SK-N-SH (cell line): ENCODE measurements around the gene CCDC24. TPM values are rescaled to one million over a fixed set of nuclear protein-coding genes. Genes with fewer than 3 reads are reported as not detected.
A peak's percentile ranks its signal among the peaks of the same experiment; 100 is the strongest.

Source experiments
- CTCF ChIA-PET: fragments of 300-600, 350-600 bp; formaldehyde crosslinking; extraction: SDS; loops from one replicate; lab custom pipeline; 2021; lab: Yijun Ruan, JAX
- POLR2A ChIA-PET: fragments of 350-600 bp; sonication (Branson Sonifier 250); formaldehyde crosslinking; extraction: SDS; loops from one replicate; lab custom pipeline; 2020; ENCODE audit warnings: antibody characterized with exemption, inconsistent platforms; lab: Yijun Ruan, JAX
- DNase-seq: peaks from one replicate; pipeline ENCODE4 v3.0.0; 2012
- H2AFZ ChIP-seq: fragments of 200-600 bp; sonication (generic); 2 replicates; pipeline ENCODE4 v1.8.1; 2016; ENCODE audit warnings: antibody characterized with exemption, mild to moderate bottlenecking, low read depth
- H3F3A ChIP-seq: fragments of 200-600 bp; sonication (generic); replicated peaks from 2 replicates; pipeline ENCODE3; 2016; ENCODE audit warnings: antibody characterized with exemption, mild to moderate bottlenecking; ENCODE audit not compliant: insufficient read depth
- H3K27ac ChIP-seq, 2 experiments: fragments of 200-500 bp in 1 of 2; fragments of 200-600 bp in 1 of 2; sonication (Bioruptor generic) in 1 of 2; sonication (generic), shearing (Covaris generic) in 1 of 2; 2 replicates each; pipeline versions ENCODE4 v1.5.1 to v1.6.1; 2014 to 2016; ENCODE audit warnings: low read depth in 2 of 2, inconsistent platforms in 1 of 2, low read length in 1 of 2, mild to moderate bottlenecking in 1 of 2, mixed read lengths in 1 of 2
- H3K27me3 ChIP-seq: fragments of 200-600 bp; sonication (generic), shearing (Covaris generic); 2 replicates; pipeline ENCODE4 v1.6.1; 2016; ENCODE audit warnings: mixed run types; ENCODE audit not compliant: insufficient read depth
- H3K36me3 ChIP-seq, 2 experiments: fragments of 200-500 bp in 1 of 2; fragments of 200-600 bp in 1 of 2; sonication (Bioruptor generic) in 1 of 2; sonication (generic) in 1 of 2; replicated peaks in 1 of 2; 2 replicates each; pipeline versions ENCODE3 to v1.5.1; 2014 to 2016; ENCODE audit warnings: low read length in 1 of 2, mild to moderate bottlenecking in 1 of 2; ENCODE audit not compliant: insufficient read depth in 2 of 2, control insufficient read depth in 1 of 2
- H3K4me1 ChIP-seq, 2 experiments: fragments of 200-500 bp in 1 of 2; fragments of 200-600 bp in 1 of 2; sonication (Bioruptor generic) in 1 of 2; sonication (generic), shearing (Covaris generic) in 1 of 2; 2 replicates each; pipeline versions ENCODE4 v1.5.1 to v1.6.1; 2014 to 2016; ENCODE audit warnings: low read depth in 1 of 2, low read length in 1 of 2, mixed run types in 1 of 2; ENCODE audit not compliant: insufficient read depth in 2 of 2, control insufficient read depth in 1 of 2
- H3K4me2 ChIP-seq: fragments of 200-600 bp; sonication (generic), shearing (Covaris generic); 2 replicates; pipeline ENCODE4 v1.6.1; 2017; ENCODE audit warnings: mixed run types
- H3K4me3 ChIP-seq, 2 experiments: fragments of 200-500 bp in 1 of 2; fragments of 200-600 bp in 1 of 2; sonication (Bioruptor generic) in 1 of 2; sonication (generic), shearing (Covaris generic) in 1 of 2; 2 replicates each; pipeline versions ENCODE4 v1.5.1 to v1.8.1; 2014 to 2016; ENCODE audit warnings: low read depth in 2 of 2, inconsistent platforms in 1 of 2, low read length in 1 of 2, mild to moderate bottlenecking in 1 of 2, mixed read lengths in 1 of 2, moderate library complexity in 1 of 2
- H3K79me2 ChIP-seq: fragments of 200-600 bp; sonication (generic); 2 replicates; pipeline ENCODE4 v1.8.1; 2017; ENCODE audit warnings: mild to moderate bottlenecking; ENCODE audit not compliant: insufficient read depth
- H3K9ac ChIP-seq: fragments of 200-600 bp; sonication (generic); 2 replicates; pipeline ENCODE4 v1.6.1; 2017; ENCODE audit warnings: mixed run types
- H3K9me2 ChIP-seq: fragments of 200-600 bp; sonication (generic); 2 replicates; pipeline ENCODE4 v1.6.1; 2017; ENCODE audit warnings: mixed run types
- H3K9me3 ChIP-seq: fragments of 200-600 bp; sonication (generic); 2 replicates; pipeline ENCODE4 v1.6.1; 2017; ENCODE audit warnings: mixed run types, mild to moderate bottlenecking, moderate library complexity
- H4K20me1 ChIP-seq: fragments of 200-600 bp; sonication (generic); 2 replicates; pipeline ENCODE4 v1.6.1; 2017; ENCODE audit warnings: mild to moderate bottlenecking, mixed run types; ENCODE audit not compliant: insufficient read depth
- CHD2 ChIP-seq: fragments of 150-350 bp; IDR thresholded peaks from 2 replicates; pipeline ENCODE4 v1.6.1; 2018; ENCODE audit warnings: low read length; ENCODE audit not compliant: partially characterized antibody
- ELF1 ChIP-seq: IDR thresholded peaks from 2 replicates; pipeline ENCODE4 v1.4.0; 2012
- EP300 ChIP-seq, 2 experiments: IDR thresholded peaks; 2 replicates each; pipeline versions ENCODE4 v1.4.0 to v1.6.1; 2012; ENCODE audit warnings: borderline replicate concordance in 1 of 2, low read depth in 1 of 2, low read length in 1 of 2
- EZH2phosphoT487 ChIP-seq: fragments of 200-600 bp; sonication (generic); IDR thresholded peaks from 2 replicates; pipeline ENCODE4 v1.6.1; 2017; ENCODE audit warnings: low read depth, mixed run types, mild to moderate bottlenecking, antibody characterized with exemption, moderate library complexity, borderline replicate concordance
- GABPA ChIP-seq: IDR thresholded peaks from 2 replicates; pipeline ENCODE4 v1.4.0; 2012; ENCODE audit warnings: low read depth, mild to moderate bottlenecking
- JUND ChIP-seq: IDR thresholded peaks from 2 replicates; pipeline ENCODE4 v1.4.0; 2012
- MEF2A ChIP-seq: IDR thresholded peaks from 2 replicates; pipeline ENCODE4 v1.4.0; 2012; ENCODE audit warnings: low read depth, borderline replicate concordance
- POLR2AphosphoS5 ChIP-seq: IDR thresholded peaks from 2 replicates; pipeline ENCODE4 v1.6.1; 2012; ENCODE audit warnings: low read depth, low read length
- RAD21 ChIP-seq: IDR thresholded peaks from 2 replicates; pipeline ENCODE4 v1.6.1; 2012; ENCODE audit warnings: mild to moderate bottlenecking, low read length
- SIN3A ChIP-seq: IDR thresholded peaks from 2 replicates; pipeline ENCODE4 v1.6.1; 2012; ENCODE audit warnings: low read depth, mild to moderate bottlenecking, low read length, moderate library complexity, borderline replicate concordance
- SMC3 ChIP-seq: IDR thresholded peaks from 2 replicates; pipeline ENCODE4 v1.6.1; 2012; ENCODE audit warnings: low read depth, low read length, improper control_type of control experiment
- TAF1 ChIP-seq: IDR thresholded peaks from 2 replicates; pipeline ENCODE4 v1.6.1; 2012; ENCODE audit warnings: low read depth, mild to moderate bottlenecking, low read length, moderate library complexity, borderline replicate concordance
- YY1 ChIP-seq: IDR thresholded peaks from 2 replicates; pipeline ENCODE4 v1.4.0; 2012; ENCODE audit warnings: low read depth, mild to moderate bottlenecking
- WGBS: methylation state at CpG from one replicate; pipeline ENCODE4 v1.1.6; 2017; ENCODE audit warnings: low lambda C conversion rate; 5-methylcytosine and 5-hydroxymethylcytosine counted together
- polyA plus RNA-seq, 3 experiments: library from polyadenylated mRNA; depleted of rRNA; stranded (reverse); fragments of >200 nt; gene quantifications; 2 replicates each; pipeline ENCODE4 v1.2.3, GENCODE V29; 2012
- TF ChIP-seq, protein P1 (sequence below): IDR thresholded peaks from 2 replicates; pipeline ENCODE4 v1.4.0; 2012; ENCODE audit warnings: low read depth

CCDC24 gene
- polyA plus RNA-seq, 1 of the 3 experiments (the other 2 are of a cell fraction) = 7.5 TPM

DNA sequence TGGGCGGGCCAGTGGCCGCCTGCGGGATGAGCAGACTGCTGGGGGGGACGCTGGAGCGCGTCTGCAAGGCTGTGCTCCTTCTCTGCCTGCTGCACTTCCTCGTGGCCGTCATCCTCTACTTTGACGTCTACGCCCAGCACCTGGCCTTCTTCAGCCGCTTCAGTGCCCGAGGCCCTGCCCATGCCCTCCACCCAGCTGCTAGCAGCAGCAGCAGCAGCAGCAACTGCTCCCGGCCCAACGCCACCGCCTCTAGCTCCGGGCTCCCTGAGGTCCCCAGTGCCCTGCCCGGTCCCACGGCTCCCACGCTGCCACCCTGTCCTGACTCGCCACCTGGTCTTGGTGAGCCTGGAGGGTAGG, 10.3 kb upstream of the CCDC24 start:
- Histone ChIP-seq H3K9ac (no peak overlapping the region), H3K36me3 (peaks cover 16 to 34% of the 10 kb centered on the region in 2 experiments), H3K9me2 (no peaks in the 10 kb centered on the region), H3K4me3 (no peak overlapping the region), H3K4me1 (peaks cover 0 to 34% of the 10 kb centered on the region in 2 experiments; a peak in 1 of 4 replicates), H3K79me2 (peaks cover 61% of the 10 kb centered on the region), H2AFZ (no peak overlapping the region), H3F3A (peaks cover 4% of the 10 kb centered on the region)
- peak; percentile 31 for DNase-seq
- POLR2A ChIA-PET = no interaction called here
- WGBS = 97% methylated on average over 13 of the region's 20 CpGs
- TF ChIP-seq ELF1 (no peak), CHD2 (no peak), MEF2A (no peak), SMC3 (no peak), EZH2phosphoT487 (no peak), SIN3A (no peak)
- TF ChIP-seq, protein P1, sequence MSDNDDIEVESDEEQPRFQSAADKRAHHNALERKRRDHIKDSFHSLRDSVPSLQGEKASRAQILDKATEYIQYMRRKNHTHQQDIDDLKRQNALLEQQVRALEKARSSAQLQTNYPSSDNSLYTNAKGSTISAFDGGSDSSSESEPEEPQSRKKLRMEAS = no peak
- TF ChIP-seq, all 33 proteins: peak for 0
- Histone ChIP-seq H3K27ac (no peak overlapping the region), H3K4me2 (peak overlapping the region; percentile 94; the same call in 1 of the 2 replicates), H3K27me3 (no peaks in the 10 kb centered on the region), H3K9me3 (no peaks in the 10 kb centered on the region), H4K20me1 (peaks cover 14% of the 10 kb centered on the region)
- CTCF ChIA-PET = interaction anchor here (1.3 to 1.5 kb wide), 2 partner anchors 46 to 56 kb away, joined by 3 to 7 read pairs; no protein-coding TSS in a partner anchor

DNA sequence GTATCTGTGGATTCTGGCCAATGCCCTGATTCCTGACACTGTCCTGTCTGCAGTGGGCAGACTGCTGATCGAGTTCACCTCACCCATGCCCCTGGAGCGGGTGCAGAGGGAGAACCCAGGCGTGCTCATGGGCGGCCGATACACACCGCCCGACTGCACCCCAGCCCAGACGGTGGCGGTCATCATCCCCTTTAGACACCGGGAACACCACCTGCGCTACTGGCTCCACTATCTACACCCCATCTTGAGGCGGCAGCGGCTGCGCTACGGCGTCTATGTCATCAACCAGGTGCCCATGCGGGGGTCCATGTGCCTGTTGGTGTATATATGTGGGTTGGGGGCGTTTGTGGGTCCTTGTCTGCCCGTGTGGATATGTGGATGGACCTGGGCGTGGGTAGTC, 9.8 kb upstream of the CCDC24 start:
- Histone ChIP-seq H4K20me1 (peaks cover 10% of the 10 kb centered on the region), H3F3A (peaks cover 4% of the 10 kb centered on the region), H3K36me3 (peaks cover 15 to 33% of the 10 kb centered on the region in 2 experiments), H3K9me2 (no peaks in the 10 kb centered on the region), H3K9me3 (no peaks in the 10 kb centered on the region), H2AFZ (no peak overlapping the region), H3K27me3 (no peaks in the 10 kb centered on the region), H3K27ac (no peak overlapping the region), H3K79me2 (peaks cover 55% of the 10 kb centered on the region), H3K9ac (no peak overlapping the region), H3K4me3 (no peak overlapping the region), H3K4me2 (0 out of 2 replicates have a peak overlapping the region, but pooled peaks have one; percentile 94), H3K4me1 (peaks cover 0 to 29% of the 10 kb centered on the region in 2 experiments; a peak in 1 of 4 replicates)
- POLR2A ChIA-PET = no interaction called here
- no peak for DNase-seq
- TF ChIP-seq RAD21 = no peak
- TF ChIP-seq POLR2AphosphoS5 = no peak
- no peak for TF ChIP-seq TAF1
- TF ChIP-seq GABPA = no peak
- no peak for TF ChIP-seq EP300 (IDR thresholded peaks at IDR 0.05; ENCODE audit: borderline replicate concordance in 1 of 2, low read depth in 1 of 2, low read length in 1 of 2)
- TF ChIP-seq EZH2phosphoT487 = no peak
- TF ChIP-seq JUND = no peak
- TF ChIP-seq YY1 = no peak
- WGBS = 98% methylated on average over 11 of the region's 20 CpGs
- CTCF ChIA-PET = interaction anchor here (1.3 kb wide), 1 partner anchor 55 kb away, joined by 3 read pairs; no protein-coding TSS in a partner anchor
